Transverse colon (tissue), 4 donors: ENCODE results near the gene CEACAM7.

Experiments
- CTCF ChIP-seq, 5 experiments: fragments of 200-600 bp in 3 of 5; fragments of 450-650 bp in 2 of 5; sonication (generic) in 3 of 5; IDR thresholded peaks; 1 replicate in 2 of 5; 2 replicates in 3 of 5; pipeline ENCODE4 v1.5.1; 2016 to 2017; ENCODE audit warnings: antibody characterized with exemption in 5 of 5, inconsistent platforms in 3 of 5, mild to moderate bottlenecking in 2 of 5, moderate library complexity in 1 of 5
- POLR2A ChIP-seq: fragments of 450-650 bp; IDR thresholded peaks from one replicate; pipeline ENCODE4 v1.6.1; 2016; ENCODE audit warnings: antibody characterized with exemption, mild to moderate bottlenecking, moderate library complexity
- POLR2AphosphoS5 ChIP-seq, 3 donors: sonication (generic); formaldehyde crosslinking; IDR thresholded peaks; one replicate each; pipeline ENCODE4 v1.6.1; 2016; ENCODE audit warnings: antibody characterized with exemption in 3 of 3

GRCh38 chr19:41705393-41706174, 17.5 kb upstream of the CEACAM7 start:
- TF ChIP-seq POLR2A (no peak), CTCF (IDR thresholded peaks at IDR 0.05) (no peak), POLR2AphosphoS5 (IDR thresholded peaks at IDR 0.05) (no peak)
